ENCODE results near the gene ZIC2.

GRCh38 chr13:99947666-99948065 lies 33.9 kb upstream of the ZIC2 start:
- TF ChIP-seq CTCF (IDR thresholded peaks at IDR 0.05) = no peak
- no peak for TF ChIP-seq POLR2A (IDR thresholded peaks at IDR 0.05)
- no peak for TF ChIP-seq POLR2AphosphoS5 (IDR thresholded peaks at IDR 0.05)

Measured in prostate gland (tissue), 2 donors.